Measurements from ENCODE around the gene KCNRG. TPM values are rescaled to one million over a fixed set of nuclear protein-coding genes. Genes with fewer than 3 reads are reported as not detected.

The KCNRG gene
- total RNA-seq, 1 experiment from 2014 or later = 1.1 TPM

DNA sequence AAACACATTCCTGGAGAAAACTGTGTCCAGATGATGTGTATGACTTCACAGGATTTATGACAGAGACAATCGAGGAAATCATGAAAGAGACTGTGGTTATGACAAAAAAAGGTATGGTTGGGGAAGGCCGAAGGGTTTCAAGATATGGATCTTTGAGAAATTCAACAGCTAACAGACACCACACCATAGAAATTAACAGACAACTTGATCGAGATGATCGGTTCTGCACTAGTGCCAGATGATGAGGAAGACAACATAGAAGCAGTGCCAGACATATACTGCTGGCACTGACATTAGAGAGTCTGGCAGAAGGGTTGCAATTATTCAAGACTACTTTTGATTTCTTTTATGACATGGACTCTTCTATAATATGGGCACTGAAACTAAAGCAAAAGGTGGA is 37.2 kb downstream of the KCNRG start:
- peaks cover 5% of the 10 kb centered on the region; the same call in 1 of the 2 replicates for H3K36me3 Mint-ChIP-seq
- CTCF ChIA-PET = no interaction called here
- TF ChIP-seq KAT7 (CRISPR knock-in tag; IDR thresholded peaks at IDR 0.05; ENCODE audit: borderline replicate concordance) = no peak
- TF ChIP-seq, protein P1, sequence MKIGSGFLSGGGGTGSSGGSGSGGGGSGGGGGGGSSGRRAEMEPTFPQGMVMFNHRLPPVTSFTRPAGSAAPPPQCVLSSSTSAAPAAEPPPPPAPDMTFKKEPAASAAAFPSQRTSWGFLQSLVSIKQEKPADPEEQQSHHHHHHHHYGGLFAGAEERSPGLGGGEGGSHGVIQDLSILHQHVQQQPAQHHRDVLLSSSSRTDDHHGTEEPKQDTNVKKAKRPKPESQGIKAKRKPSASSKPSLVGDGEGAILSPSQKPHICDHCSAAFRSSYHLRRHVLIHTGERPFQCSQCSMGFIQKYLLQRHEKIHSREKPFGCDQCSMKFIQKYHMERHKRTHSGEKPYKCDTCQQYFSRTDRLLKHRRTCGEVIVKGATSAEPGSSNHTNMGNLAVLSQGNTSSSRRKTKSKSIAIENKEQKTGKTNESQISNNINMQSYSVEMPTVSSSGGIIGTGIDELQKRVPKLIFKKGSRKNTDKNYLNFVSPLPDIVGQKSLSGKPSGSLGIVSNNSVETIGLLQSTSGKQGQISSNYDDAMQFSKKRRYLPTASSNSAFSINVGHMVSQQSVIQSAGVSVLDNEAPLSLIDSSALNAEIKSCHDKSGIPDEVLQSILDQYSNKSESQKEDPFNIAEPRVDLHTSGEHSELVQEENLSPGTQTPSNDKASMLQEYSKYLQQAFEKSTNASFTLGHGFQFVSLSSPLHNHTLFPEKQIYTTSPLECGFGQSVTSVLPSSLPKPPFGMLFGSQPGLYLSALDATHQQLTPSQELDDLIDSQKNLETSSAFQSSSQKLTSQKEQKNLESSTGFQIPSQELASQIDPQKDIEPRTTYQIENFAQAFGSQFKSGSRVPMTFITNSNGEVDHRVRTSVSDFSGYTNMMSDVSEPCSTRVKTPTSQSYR (CRISPR knock-in tag; IDR thresholded peaks at IDR 0.05) = no peak
- TF ChIP-seq SMAD3 (CRISPR knock-in tag; IDR thresholded peaks at IDR 0.05; ENCODE audit: borderline replicate concordance) = no peak
- TF ChIP-seq ZNF232 (CRISPR knock-in tag; IDR thresholded peaks at IDR 0.05) = no peak
- TF ChIP-seq ZNF138 (CRISPR knock-in tag; conservative IDR thresholded peaks at IDR 0.05) = no peak
- no peak for TF ChIP-seq ESRRA (CRISPR knock-in tag; IDR thresholded peaks at IDR 0.05; ENCODE audit: borderline replicate concordance)
- no peak for TF ChIP-seq TP53 (CRISPR knock-in tag; IDR thresholded peaks at IDR 0.05)
- TF ChIP-seq NFYB (CRISPR knock-in tag; conservative IDR thresholded peaks at IDR 0.05; ENCODE audit: low read depth) = no peak
- TF ChIP-seq OVOL2 (CRISPR knock-in tag; IDR thresholded peaks at IDR 0.05; ENCODE audit: borderline replicate concordance) = no peak
- no peak for TF ChIP-seq ZNF219 (CRISPR knock-in tag; IDR thresholded peaks at IDR 0.05; ENCODE audit: borderline replicate concordance)
- TF ChIP-seq, protein P2, sequence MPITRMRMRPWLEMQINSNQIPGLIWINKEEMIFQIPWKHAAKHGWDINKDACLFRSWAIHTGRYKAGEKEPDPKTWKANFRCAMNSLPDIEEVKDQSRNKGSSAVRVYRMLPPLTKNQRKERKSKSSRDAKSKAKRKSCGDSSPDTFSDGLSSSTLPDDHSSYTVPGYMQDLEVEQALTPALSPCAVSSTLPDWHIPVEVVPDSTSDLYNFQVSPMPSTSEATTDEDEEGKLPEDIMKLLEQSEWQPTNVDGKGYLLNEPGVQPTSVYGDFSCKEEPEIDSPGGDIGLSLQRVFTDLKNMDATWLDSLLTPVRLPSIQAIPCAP (CRISPR knock-in tag; IDR thresholded peaks at IDR 0.05) = no peak
- peaks cover 3% of the 10 kb centered on the region; the same call in 1 of the 2 replicates for H3K9me3 Mint-ChIP-seq
- POLR2A ChIA-PET = no interaction called here
- DNase-seq (ENCODE audit: low spot score) (no peak), ATAC-seq (no peak)
- no peak overlapping the region for H3K4me3 Mint-ChIP-seq
- no peaks in the 10 kb centered on the region for H3K27me3 Mint-ChIP-seq (ENCODE audit: low read depth)
- H3K4me1 Mint-ChIP-seq = no peaks in the 10 kb centered on the region
- H3K27ac Mint-ChIP-seq = no peak overlapping the region

GRCh38 chr13:50053844-50054243 is 38.6 kb downstream of the KCNRG start:
- CTCF ChIA-PET = no interaction called here
- POLR2A ChIA-PET = no interaction called here
- Mint-ChIP-seq H3K27me3 (ENCODE audit: low read depth) (no peaks in the 10 kb centered on the region), H3K36me3 (peaks cover 5% of the 10 kb centered on the region; the same call in 1 of the 2 replicates), H3K9me3 (peaks cover 3% of the 10 kb centered on the region; the same call in 1 of the 2 replicates), H3K4me1 (no peaks in the 10 kb centered on the region), H3K4me3 (no peak overlapping the region), H3K27ac (no peak overlapping the region)
- no peak for ATAC-seq
- no peak for DNase-seq (ENCODE audit: low spot score)
- TF ChIP-seq NFATC4 (CRISPR knock-in tag; IDR thresholded peaks at IDR 0.05) (no peak), ZNF425 (CRISPR knock-in tag; conservative IDR thresholded peaks at IDR 0.05) (no peak), NR3C1 (CRISPR knock-in tag; conservative IDR thresholded peaks at IDR 0.05; ENCODE audit: low read depth) (no peak), FOXJ3 (CRISPR knock-in tag; IDR thresholded peaks at IDR 0.05; ENCODE audit: borderline replicate concordance) (no peak), OVOL2 (CRISPR knock-in tag; IDR thresholded peaks at IDR 0.05; ENCODE audit: borderline replicate concordance) (no peak), RORB (CRISPR knock-in tag; IDR thresholded peaks at IDR 0.05) (no peak), TEAD1 (CRISPR knock-in tag; IDR thresholded peaks at IDR 0.05) (no peak), ESRRA (CRISPR knock-in tag; IDR thresholded peaks at IDR 0.05; ENCODE audit: borderline replicate concordance) (no peak), PRRX2 (CRISPR knock-in tag; IDR thresholded peaks at IDR 0.05) (no peak), FOXK1 (CRISPR knock-in tag; IDR thresholded peaks at IDR 0.05) (no peak), NFE2L1 (CRISPR knock-in tag; IDR thresholded peaks at IDR 0.05) (no peak), ZNF232 (CRISPR knock-in tag; IDR thresholded peaks at IDR 0.05) (no peak), SOX15 (CRISPR knock-in tag; IDR thresholded peaks at IDR 0.05) (no peak), CREM (CRISPR knock-in tag; IDR thresholded peaks at IDR 0.05) (no peak), JAZF1 (CRISPR knock-in tag; IDR thresholded peaks at IDR 0.05) (no peak)
- TF ChIP-seq, protein P3, sequence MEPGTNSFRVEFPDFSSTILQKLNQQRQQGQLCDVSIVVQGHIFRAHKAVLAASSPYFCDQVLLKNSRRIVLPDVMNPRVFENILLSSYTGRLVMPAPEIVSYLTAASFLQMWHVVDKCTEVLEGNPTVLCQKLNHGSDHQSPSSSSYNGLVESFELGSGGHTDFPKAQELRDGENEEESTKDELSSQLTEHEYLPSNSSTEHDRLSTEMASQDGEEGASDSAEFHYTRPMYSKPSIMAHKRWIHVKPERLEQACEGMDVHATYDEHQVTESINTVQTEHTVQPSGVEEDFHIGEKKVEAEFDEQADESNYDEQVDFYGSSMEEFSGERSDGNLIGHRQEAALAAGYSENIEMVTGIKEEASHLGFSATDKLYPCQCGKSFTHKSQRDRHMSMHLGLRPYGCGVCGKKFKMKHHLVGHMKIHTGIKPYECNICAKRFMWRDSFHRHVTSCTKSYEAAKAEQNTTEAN (CRISPR knock-in tag; IDR thresholded peaks at IDR 0.05) = no peak
- TF ChIP-seq, protein P4, sequence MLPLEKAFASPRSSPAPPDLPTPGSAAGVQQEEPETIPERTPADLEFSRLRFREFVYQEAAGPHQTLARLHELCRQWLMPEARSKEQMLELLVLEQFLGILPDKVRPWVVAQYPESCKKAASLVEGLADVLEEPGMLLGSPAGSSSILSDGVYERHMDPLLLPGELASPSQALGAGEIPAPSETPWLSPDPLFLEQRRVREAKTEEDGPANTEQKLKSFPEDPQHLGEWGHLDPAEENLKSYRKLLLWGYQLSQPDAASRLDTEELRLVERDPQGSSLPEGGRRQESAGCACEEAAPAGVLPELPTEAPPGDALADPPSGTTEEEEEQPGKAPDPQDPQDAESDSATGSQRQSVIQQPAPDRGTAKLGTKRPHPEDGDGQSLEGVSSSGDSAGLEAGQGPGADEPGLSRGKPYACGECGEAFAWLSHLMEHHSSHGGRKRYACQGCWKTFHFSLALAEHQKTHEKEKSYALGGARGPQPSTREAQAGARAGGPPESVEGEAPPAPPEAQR (CRISPR knock-in tag; IDR thresholded peaks at IDR 0.05) = no peak
- TF ChIP-seq, protein P5, sequence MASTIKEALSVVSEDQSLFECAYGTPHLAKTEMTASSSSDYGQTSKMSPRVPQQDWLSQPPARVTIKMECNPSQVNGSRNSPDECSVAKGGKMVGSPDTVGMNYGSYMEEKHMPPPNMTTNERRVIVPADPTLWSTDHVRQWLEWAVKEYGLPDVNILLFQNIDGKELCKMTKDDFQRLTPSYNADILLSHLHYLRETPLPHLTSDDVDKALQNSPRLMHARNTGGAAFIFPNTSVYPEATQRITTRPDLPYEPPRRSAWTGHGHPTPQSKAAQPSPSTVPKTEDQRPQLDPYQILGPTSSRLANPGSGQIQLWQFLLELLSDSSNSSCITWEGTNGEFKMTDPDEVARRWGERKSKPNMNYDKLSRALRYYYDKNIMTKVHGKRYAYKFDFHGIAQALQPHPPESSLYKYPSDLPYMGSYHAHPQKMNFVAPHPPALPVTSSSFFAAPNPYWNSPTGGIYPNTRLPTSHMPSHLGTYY (CRISPR knock-in tag; IDR thresholded peaks at IDR 0.05) = no peak

All from WTC11 (cell line).